HCT116 (cell line): Measurements from ENCODE around the gene SNX2. TPM values are rescaled to one million over a fixed set of nuclear protein-coding genes. Genes with fewer than 3 reads are reported as not detected.

Experiments used
- ATAC-seq: fragments of 200-7000 bp; cut with Tn5 transposase; 2 replicates; pipeline ENCODE4 v1.9.1; 2020; ENCODE audit warnings: mild to moderate bottlenecking, moderate library complexity
- BruUV-seq: library from RNA; stranded (reverse); fragments of 400-500 nt; replicated peaks from 2 replicates; lab custom pipeline; 2021; lab: Mats Ljungman, UMichigan
- CTCF ChIA-PET: fragments of 300-600 bp; sonication (Branson Sonifier 250); formaldehyde crosslinking; loops from one replicate; lab custom pipeline; 2021; ENCODE audit warnings: antibody characterized with exemption; lab: Charles Lee
- POLR2A ChIA-PET: fragments of 300-600, 350-600 bp; sonication (Branson Sonifier 250); formaldehyde crosslinking; loops from one replicate; lab custom pipeline; 2021; ENCODE audit warnings: antibody characterized with exemption; lab: Charles Lee
- RAD21 ChIA-PET, 2 experiments: fragments of 300-600 bp; sonication (Branson Sonifier 250); formaldehyde crosslinking; loops; one replicate each; lab custom pipeline; 2023; ENCODE audit warnings: low total read pairs in 2 of 2; ENCODE audit not compliant: uncharacterized antibody in 2 of 2, unreplicated experiment in 2 of 2, low non-redundant PET in 1 of 2; lab: Charles Lee
- DNase-seq: peaks from one replicate; pipeline ENCODE4 v3.0.0-alpha.2; 2010; ENCODE audit warnings: low read depth, low spot score
- H2AFZ ChIP-seq: fragments of 200-600 bp; shearing (Covaris generic), sonication (generic); 2 replicates; pipeline ENCODE4 v1.6.1; 2017; ENCODE audit warnings: low read depth, mixed run types, mixed read lengths, antibody characterized with exemption, low read length; ENCODE audit not compliant: poor library complexity, severe bottlenecking
- H3K27ac ChIP-seq: 2 replicates; pipeline ENCODE4 v1.5.1; 2012; ENCODE audit warnings: low read depth, low read length
- H3K27me3 ChIP-seq: fragments of 200-600 bp; sonication (generic); 2 replicates; pipeline ENCODE4 v1.6.1; 2016; ENCODE audit warnings: mixed run types, low read length, mixed read lengths; ENCODE audit not compliant: insufficient read depth
- H3K36me3 ChIP-seq, 2 experiments: fragments of 200-500 bp in 1 of 2; fragments of 200-600 bp in 1 of 2; sonication (Bioruptor generic) in 1 of 2; sonication (generic) in 1 of 2; 2 replicates each; pipeline versions ENCODE4 v1.5.1 to v1.6.1; 2014 to 2016; ENCODE audit warnings: low read length in 2 of 2, inconsistent platforms in 1 of 2, mixed read lengths in 1 of 2, mixed run types in 1 of 2; ENCODE audit not compliant: insufficient read depth in 2 of 2, control insufficient read depth in 1 of 2
- H3K4me1 ChIP-seq, 2 experiments: fragments of 200-600 bp in 1 of 2; sonication (generic) in 1 of 2; 2 replicates each; pipeline versions ENCODE4 v1.5.1 to v1.6.1; 2012 to 2017; ENCODE audit warnings: low read length in 2 of 2, inconsistent platforms in 1 of 2, mild to moderate bottlenecking in 1 of 2, mixed read lengths in 1 of 2, mixed run types in 1 of 2, moderate library complexity in 1 of 2; ENCODE audit not compliant: insufficient read depth in 2 of 2, control insufficient read depth in 1 of 2
- H3K4me2 ChIP-seq: fragments of 200-600 bp; sonication (generic); 2 replicates; pipeline ENCODE4 v1.6.1; 2017; ENCODE audit warnings: mixed run types, low read length, mixed read lengths
- H3K4me3 ChIP-seq, 2 experiments: fragments of 200-600 bp in 1 of 2; sonication (generic) in 1 of 2; replicated peaks in 1 of 2; 2 replicates each; pipeline ENCODE4 v1.5.1; 2011 to 2016; ENCODE audit warnings: low read length in 2 of 2, control low read depth in 1 of 2, low read depth in 1 of 2, mild to moderate bottlenecking in 1 of 2, mixed read lengths in 1 of 2, mixed run types in 1 of 2
- H3K79me2 ChIP-seq: fragments of 200-600 bp; sonication (generic); 2 replicates; pipeline ENCODE4 v1.6.1; 2017; ENCODE audit warnings: mild to moderate bottlenecking, mixed run types, low read length, moderate library complexity, mixed read lengths; ENCODE audit not compliant: insufficient read depth
- H3K9ac ChIP-seq: fragments of 200-600 bp; sonication (generic); 2 replicates; pipeline ENCODE4 v1.6.1; 2016; ENCODE audit warnings: low read length, mixed read lengths
- H3K9me2 ChIP-seq: fragments of 200-600 bp; sonication (generic), shearing (Covaris generic); 2 replicates; pipeline ENCODE4 v1.6.1; 2017; ENCODE audit warnings: mixed run types, mild to moderate bottlenecking, moderate library complexity; ENCODE audit not compliant: insufficient read depth
- H3K9me3 ChIP-seq, 2 experiments: fragments of 200-500 bp in 1 of 2; fragments of 200-600 bp in 1 of 2; sonication (Bioruptor generic) in 1 of 2; sonication (generic) in 1 of 2; 2 replicates each; pipeline ENCODE4 v1.6.1; 2014 to 2017; ENCODE audit warnings: low read length in 2 of 2, mixed read lengths in 2 of 2, inconsistent platforms in 1 of 2, low read depth in 1 of 2, mild to moderate bottlenecking in 1 of 2, mixed run types in 1 of 2, moderate library complexity in 1 of 2; ENCODE audit not compliant: control insufficient read depth in 1 of 2, insufficient read depth in 1 of 2
- H4K20me1 ChIP-seq: fragments of 200-600 bp; sonication (generic), shearing (Covaris generic); 2 replicates; pipeline ENCODE4 v1.6.1; 2017; ENCODE audit warnings: mixed run types, mild to moderate bottlenecking, moderate library complexity; ENCODE audit not compliant: insufficient read depth
- CEBPB ChIP-seq: IDR thresholded peaks from 2 replicates; pipeline ENCODE4 v1.6.1; 2012; ENCODE audit warnings: low read depth
- EZH2phosphoT487 ChIP-seq: fragments of 200-600 bp; IDR thresholded peaks from 2 replicates; pipeline ENCODE4 v1.6.1; 2018; ENCODE audit warnings: antibody characterized with exemption, borderline replicate concordance
- FOSL1 ChIP-seq: IDR thresholded peaks from 2 replicates; pipeline ENCODE4 v1.6.1; 2012; ENCODE audit warnings: low read depth
- POLR2A ChIP-seq: IDR thresholded peaks from 2 replicates; pipeline ENCODE4 v1.7.0; 2011; ENCODE audit warnings: borderline replicate concordance; ENCODE audit not compliant: insufficient read depth, insufficient read length; ENCODE audit errors: extremely low read depth
- POLR2AphosphoS5 ChIP-seq: IDR thresholded peaks from 2 replicates; pipeline ENCODE4 v1.6.1; 2011; ENCODE audit warnings: mild to moderate bottlenecking, low read depth, low read length, moderate library complexity
- RAD21 ChIP-seq: IDR thresholded peaks from 2 replicates; pipeline ENCODE4 v1.6.1; 2012; ENCODE audit warnings: low read depth, mild to moderate bottlenecking
- SP1 ChIP-seq: IDR thresholded peaks from 2 replicates; pipeline ENCODE4 v1.6.1; 2012; ENCODE audit warnings: low read depth
- SRF ChIP-seq: IDR thresholded peaks from 2 replicates; pipeline ENCODE4 v1.6.1; 2012; ENCODE audit warnings: low read depth
- YY1 ChIP-seq: IDR thresholded peaks from 2 replicates; pipeline ENCODE4 v1.6.1; 2011; ENCODE audit warnings: low read length, low read depth, moderate library complexity, mild to moderate bottlenecking; ENCODE audit not compliant: insufficient replicate concordance; ENCODE audit errors: extremely low read depth
- ZNF274 ChIP-seq: fragments of 200-500 bp; sonication (Bioruptor generic); IDR thresholded peaks from 2 replicates; pipeline ENCODE4 v1.6.1; 2014; ENCODE audit warnings: mild to moderate bottlenecking, low read depth, low read length, inconsistent platforms
- intact Hi-C: fragments of 100-400 bp; cut with micrococcal nuclease; formaldehyde crosslinking; loops from 2 replicates; pipeline ENCODE4 v1.10.0; 2022
- total RNA-seq: library from RNA; stranded (reverse); gene quantifications from one replicate; pipeline ENCODE4 v1.2.1, GENCODE V29; 2021; ENCODE audit not compliant: unreplicated experiment
- TF ChIP-seq, protein P1 (sequence below): IDR thresholded peaks from 2 replicates; pipeline ENCODE4 v1.6.1; 2012
- TF ChIP-seq, protein P2 (sequence below): IDR thresholded peaks from 2 replicates; pipeline ENCODE4 v1.6.1; 2012

SNX2 gene
- total RNA-seq, 1 experiment from 2014 or later: 57.7 TPM

DNA sequence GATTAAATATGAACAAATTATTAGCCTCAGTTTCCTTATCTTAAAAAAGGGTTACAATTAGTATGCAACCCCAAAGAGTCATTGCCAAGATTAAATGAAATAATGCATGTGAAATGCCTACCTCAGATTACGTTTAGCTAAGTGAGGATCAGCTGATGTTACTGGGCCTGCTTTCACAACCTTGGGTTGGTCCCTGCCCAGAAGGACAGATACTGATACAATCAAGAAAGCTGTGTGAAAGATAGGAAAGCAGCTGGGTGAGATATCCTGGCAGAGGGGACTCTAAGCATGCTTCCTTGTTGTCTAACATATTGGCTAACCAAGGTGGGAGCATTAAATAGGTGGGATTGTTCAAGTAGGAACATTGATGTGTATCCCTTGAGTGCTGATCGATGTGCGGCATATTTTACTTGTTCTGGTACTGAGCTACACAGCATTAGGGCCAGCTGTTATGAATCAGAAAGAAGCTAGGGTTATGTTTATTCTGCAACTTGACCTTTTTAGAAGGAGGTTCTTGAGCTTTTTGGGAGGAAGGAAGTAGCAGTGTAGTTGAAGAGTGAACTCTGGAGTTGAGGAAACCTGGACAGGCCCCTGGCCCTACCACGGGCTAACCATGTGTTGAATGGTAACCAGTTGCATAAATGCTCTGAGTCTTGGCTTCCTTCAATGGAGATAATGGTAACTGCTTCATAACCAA, 99.4 kb downstream of the SNX2 start:
- Histone ChIP-seq H3K4me3 (no peak overlapping the region), H3K4me2 (no peak overlapping the region), H3K9me2 (no peaks in the 10 kb centered on the region), H3K4me1 (no peaks in the 10 kb centered on the region), H3K27me3 (no peaks in the 10 kb centered on the region), H4K20me1 (no peaks in the 10 kb centered on the region), H3K79me2 (no peaks in the 10 kb centered on the region), H3K27ac (no peak overlapping the region), H2AFZ (no peak overlapping the region), H3K9ac (no peak overlapping the region), H3K9me3 (no peaks in the 10 kb centered on the region), H3K36me3 (no peaks in the 10 kb centered on the region)
- DNase-seq (no peak), ATAC-seq (no peak)
- ChIA-PET CTCF (no interaction called here), POLR2A (no interaction called here), RAD21 (no interaction called here)
- intact Hi-C loops: no loop called here
- no peak for TF ChIP-seq SP1
- no peak for TF ChIP-seq RAD21
- TF ChIP-seq POLR2AphosphoS5: no peak
- TF ChIP-seq EZH2phosphoT487: no peak
- TF ChIP-seq, protein P1, sequence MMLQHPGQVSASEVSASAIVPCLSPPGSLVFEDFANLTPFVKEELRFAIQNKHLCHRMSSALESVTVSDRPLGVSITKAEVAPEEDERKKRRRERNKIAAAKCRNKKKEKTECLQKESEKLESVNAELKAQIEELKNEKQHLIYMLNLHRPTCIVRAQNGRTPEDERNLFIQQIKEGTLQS: no peak
- no peak for TF ChIP-seq ZNF274
- TF ChIP-seq POLR2A: no peak
- no peak for TF ChIP-seq CEBPB
- no peak for TF ChIP-seq SRF
- no peak for TF ChIP-seq YY1
- TF ChIP-seq, protein P2, sequence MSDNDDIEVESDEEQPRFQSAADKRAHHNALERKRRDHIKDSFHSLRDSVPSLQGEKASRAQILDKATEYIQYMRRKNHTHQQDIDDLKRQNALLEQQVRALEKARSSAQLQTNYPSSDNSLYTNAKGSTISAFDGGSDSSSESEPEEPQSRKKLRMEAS: no peak
- no peak for TF ChIP-seq FOSL1
- no TSS peak for BruUV-seq
